Measurements from ENCODE around the gene TAF5L.

- no peak for TF ChIP-seq EP300 (IDR thresholded peaks at IDR 0.05; ENCODE audit: borderline replicate concordance in 1 of 2, low read depth in 2 of 2, low read length in 2 of 2)
- TF ChIP-seq RXRA (IDR thresholded peaks at IDR 0.05; ENCODE audit: insufficient read depth, low read depth, low read length) = no peak
- TF ChIP-seq EZH2 (IDR thresholded peaks at IDR 0.05; ENCODE audit: low read depth, low read length, severe bottlenecking) = no peak
- TF ChIP-seq CTCF (IDR thresholded peaks at IDR 0.05; ENCODE audit: control extremely low read depth in 1 of 3, insufficient read depth in 1 of 3, low read depth in 1 of 3, low read length in 3 of 3) = no peak
- TF ChIP-seq POLR2AphosphoS5 (IDR thresholded peaks at IDR 0.05; ENCODE audit: low read depth, low read length) = no peak
Measured at GRCh38 chr1:229671310-229671709, 45.4 kb upstream of the TAF5L start.
